Measurements from ENCODE around the gene KLHDC7B. TPM values are rescaled to one million over a fixed set of nuclear protein-coding genes. Genes with fewer than 3 reads are reported as not detected.

KLHDC7B gene
- total and polyA plus RNA-seq, 2 of the 13 experiments (the other 11 are each of a cell fraction or from before 2014, with no cell fraction given): 0.11 TPM; not detected in 1

DNA sequence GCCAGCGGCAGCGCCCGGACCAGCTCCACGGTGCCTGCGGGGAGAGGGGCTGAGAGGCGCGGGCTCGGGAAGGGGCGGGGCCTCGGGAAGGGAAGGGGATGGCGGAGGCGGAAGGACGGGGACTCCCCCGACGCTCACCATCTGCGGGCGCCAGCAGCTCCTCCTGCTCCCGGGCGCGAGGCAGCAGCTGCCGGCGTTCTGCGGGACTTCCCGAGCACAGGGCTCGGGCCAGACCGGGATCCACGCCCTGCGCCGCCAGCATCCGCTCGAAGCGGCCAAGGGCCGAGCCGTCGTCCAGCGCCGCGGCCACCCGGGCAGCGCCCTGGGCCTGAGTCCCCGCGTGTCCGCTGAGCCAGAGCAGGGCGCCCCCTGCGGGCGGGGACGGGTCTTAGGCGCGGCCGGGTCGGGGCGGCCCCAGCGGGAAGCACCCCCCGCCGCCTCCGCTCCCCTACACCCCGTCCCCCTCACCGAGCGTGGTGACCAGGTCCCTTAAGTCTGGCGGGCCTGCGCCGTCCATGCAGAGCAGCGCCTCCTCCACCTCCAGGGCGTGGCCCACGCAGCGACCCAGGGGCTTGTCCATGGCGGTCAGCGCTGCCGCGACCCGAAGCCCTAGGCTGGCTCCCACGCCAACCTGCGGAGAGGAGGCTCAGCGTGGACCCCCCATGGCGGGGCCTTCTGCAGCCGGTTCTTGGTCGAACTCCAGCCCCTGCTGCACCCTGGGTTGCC lies 19.4 kb upstream of the KLHDC7B start (continued):
- no peak for TF ChIP-seq ZNF260 (CRISPR knock-in tag; IDR thresholded peaks at IDR 0.05; ENCODE audit: borderline replicate concordance, low read depth)
- TF ChIP-seq REPIN1 (CRISPR knock-in tag; IDR thresholded peaks at IDR 0.05; ENCODE audit: borderline replicate concordance, low read depth): 0 out of 2 replicates have a peak, but pooled peaks have one; percentile 52
- TF ChIP-seq, protein P1, sequence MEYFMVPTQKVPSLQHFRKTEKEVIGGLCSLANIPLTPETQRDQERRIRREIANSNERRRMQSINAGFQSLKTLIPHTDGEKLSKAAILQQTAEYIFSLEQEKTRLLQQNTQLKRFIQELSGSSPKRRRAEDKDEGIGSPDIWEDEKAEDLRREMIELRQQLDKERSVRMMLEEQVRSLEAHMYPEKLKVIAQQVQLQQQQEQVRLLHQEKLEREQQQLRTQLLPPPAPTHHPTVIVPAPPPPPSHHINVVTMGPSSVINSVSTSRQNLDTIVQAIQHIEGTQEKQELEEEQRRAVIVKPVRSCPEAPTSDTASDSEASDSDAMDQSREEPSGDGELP (IDR thresholded peaks at IDR 0.05; ENCODE audit: borderline replicate concordance, low read depth): no peak
- TF ChIP-seq, protein P2, sequence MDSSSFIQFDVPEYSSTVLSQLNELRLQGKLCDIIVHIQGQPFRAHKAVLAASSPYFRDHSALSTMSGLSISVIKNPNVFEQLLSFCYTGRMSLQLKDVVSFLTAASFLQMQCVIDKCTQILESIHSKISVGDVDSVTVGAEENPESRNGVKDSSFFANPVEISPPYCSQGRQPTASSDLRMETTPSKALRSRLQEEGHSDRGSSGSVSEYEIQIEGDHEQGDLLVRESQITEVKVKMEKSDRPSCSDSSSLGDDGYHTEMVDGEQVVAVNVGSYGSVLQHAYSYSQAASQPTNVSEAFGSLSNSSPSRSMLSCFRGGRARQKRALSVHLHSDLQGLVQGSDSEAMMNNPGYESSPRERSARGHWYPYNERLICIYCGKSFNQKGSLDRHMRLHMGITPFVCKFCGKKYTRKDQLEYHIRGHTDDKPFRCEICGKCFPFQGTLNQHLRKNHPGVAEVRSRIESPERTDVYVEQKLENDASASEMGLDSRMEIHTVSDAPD (CRISPR knock-in tag; IDR thresholded peaks at IDR 0.05): no peak
- TF ChIP-seq NKX3-1 (CRISPR knock-in tag; IDR thresholded peaks at IDR 0.05): no peak
- no peak for TF ChIP-seq SOX5 (CRISPR knock-in tag; IDR thresholded peaks at IDR 0.05; ENCODE audit: borderline replicate concordance)
- TF ChIP-seq HIVEP1 (CRISPR knock-in tag; IDR thresholded peaks at IDR 0.05): no peak
- no peak for TF ChIP-seq ZNF772 (CRISPR knock-in tag; IDR thresholded peaks at IDR 0.05)
- TF ChIP-seq, protein P3, sequence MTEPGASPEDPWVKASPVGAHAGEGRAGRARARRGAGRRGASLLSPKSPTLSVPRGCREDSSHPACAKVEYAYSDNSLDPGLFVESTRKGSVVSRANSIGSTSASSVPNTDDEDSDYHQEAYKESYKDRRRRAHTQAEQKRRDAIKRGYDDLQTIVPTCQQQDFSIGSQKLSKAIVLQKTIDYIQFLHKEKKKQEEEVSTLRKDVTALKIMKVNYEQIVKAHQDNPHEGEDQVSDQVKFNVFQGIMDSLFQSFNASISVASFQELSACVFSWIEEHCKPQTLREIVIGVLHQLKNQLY (CRISPR knock-in tag; IDR thresholded peaks at IDR 0.05): no peak
- TF ChIP-seq CENPX (CRISPR knock-in tag; IDR thresholded peaks at IDR 0.05): no peak
- TF ChIP-seq, protein P4, sequence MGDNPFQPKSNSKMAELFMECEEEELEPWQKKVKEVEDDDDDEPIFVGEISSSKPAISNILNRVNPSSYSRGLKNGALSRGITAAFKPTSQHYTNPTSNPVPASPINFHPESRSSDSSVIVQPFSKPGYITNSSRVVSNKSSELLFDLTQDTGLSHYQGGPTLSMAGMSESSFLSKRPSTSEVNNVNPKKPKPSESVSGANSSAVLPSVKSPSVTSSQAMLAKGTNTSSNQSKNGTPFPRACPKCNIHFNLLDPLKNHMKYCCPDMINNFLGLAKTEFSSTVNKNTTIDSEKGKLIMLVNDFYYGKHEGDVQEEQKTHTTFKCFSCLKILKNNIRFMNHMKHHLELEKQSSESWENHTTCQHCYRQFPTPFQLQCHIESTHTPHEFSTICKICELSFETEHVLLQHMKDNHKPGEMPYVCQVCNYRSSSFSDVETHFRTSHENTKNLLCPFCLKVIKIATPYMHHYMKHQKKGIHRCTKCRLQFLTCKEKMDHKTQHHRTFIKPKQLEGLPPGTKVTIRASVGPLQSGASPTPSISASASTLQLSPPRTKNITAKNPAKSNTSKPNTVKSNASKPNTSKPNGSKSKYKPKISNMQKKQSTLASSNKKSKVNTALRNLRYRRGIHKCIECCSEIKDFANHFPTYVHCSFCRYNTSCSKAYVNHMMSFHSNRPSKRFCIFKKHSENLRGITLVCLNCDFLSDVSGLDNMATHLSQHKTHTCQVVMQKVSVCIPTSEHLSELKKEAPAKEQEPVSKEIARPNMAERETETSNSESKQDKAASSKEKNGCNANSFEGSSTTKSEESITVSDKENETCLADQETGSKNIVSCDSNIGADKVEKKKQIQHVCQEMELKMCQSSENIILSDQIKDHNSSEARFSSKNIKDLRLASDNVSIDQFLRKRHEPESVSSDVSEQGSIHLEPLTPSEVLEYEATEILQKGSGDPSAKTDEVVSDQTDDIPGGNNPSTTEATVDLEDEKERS (CRISPR knock-in tag; IDR thresholded peaks at IDR 0.05): no peak
- TF ChIP-seq JUNB (CRISPR knock-in tag; IDR thresholded peaks at IDR 0.05; ENCODE audit: borderline replicate concordance): peak; percentile 12; the same call in 1 of the 2 replicates
- TF ChIP-seq ZNF883 (CRISPR knock-in tag; IDR thresholded peaks at IDR 0.05; ENCODE audit: not compliant biosample characterization): no peak
- TF ChIP-seq ZNF12 (CRISPR knock-in tag; IDR thresholded peaks at IDR 0.05): no peak
- no peak for TF ChIP-seq SOX13 (IDR thresholded peaks at IDR 0.05)
- no peak for TF ChIP-seq SOX13 (CRISPR knock-in tag; conservative IDR thresholded peaks at IDR 0.05 in 1 of 2, IDR thresholded peaks at IDR 0.05 in 1 of 2)
- TF ChIP-seq, protein P5, sequence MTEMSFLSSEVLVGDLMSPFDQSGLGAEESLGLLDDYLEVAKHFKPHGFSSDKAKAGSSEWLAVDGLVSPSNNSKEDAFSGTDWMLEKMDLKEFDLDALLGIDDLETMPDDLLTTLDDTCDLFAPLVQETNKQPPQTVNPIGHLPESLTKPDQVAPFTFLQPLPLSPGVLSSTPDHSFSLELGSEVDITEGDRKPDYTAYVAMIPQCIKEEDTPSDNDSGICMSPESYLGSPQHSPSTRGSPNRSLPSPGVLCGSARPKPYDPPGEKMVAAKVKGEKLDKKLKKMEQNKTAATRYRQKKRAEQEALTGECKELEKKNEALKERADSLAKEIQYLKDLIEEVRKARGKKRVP (CRISPR knock-in tag; IDR thresholded peaks at IDR 0.05): peak in 1 of 2 experiments; percentile 28; a peak in 1 of 4 replicates
- TF ChIP-seq HMGA1 (CRISPR knock-in tag; conservative IDR thresholded peaks at IDR 0.05): no peak
- TF ChIP-seq, protein P6, sequence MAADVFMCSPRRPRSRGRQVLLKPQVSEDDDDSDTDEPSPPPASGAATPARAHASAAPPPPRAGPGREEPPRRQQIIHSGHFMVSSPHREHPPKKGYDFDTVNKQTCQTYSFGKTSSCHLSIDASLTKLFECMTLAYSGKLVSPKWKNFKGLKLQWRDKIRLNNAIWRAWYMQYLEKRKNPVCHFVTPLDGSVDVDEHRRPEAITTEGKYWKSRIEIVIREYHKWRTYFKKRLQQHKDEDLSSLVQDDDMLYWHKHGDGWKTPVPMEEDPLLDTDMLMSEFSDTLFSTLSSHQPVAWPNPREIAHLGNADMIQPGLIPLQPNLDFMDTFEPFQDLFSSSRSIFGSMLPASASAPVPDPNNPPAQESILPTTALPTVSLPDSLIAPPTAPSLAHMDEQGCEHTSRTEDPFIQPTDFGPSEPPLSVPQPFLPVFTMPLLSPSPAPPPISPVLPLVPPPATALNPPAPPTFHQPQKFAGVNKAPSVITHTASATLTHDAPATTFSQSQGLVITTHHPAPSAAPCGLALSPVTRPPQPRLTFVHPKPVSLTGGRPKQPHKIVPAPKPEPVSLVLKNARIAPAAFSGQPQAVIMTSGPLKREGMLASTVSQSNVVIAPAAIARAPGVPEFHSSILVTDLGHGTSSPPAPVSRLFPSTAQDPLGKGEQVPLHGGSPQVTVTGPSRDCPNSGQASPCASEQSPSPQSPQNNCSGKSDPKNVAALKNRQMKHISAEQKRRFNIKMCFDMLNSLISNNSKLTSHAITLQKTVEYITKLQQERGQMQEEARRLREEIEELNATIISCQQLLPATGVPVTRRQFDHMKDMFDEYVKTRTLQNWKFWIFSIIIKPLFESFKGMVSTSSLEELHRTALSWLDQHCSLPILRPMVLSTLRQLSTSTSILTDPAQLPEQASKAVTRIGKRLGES (CRISPR knock-in tag; IDR thresholded peaks at IDR 0.05; ENCODE audit: borderline replicate concordance): no peak
